Stomach (tissue), 9 donors: Measurements from ENCODE around the gene RELN. TPM values are rescaled to one million over a fixed set of nuclear protein-coding genes. Genes with fewer than 3 reads are reported as not detected.

Source experiments
- DNase-seq, 2 donors: peaks; one replicate each; pipeline versions ENCODE4 v3.0.0 to v3.0.0-alpha.2; 2013 to 2019
- H3K27ac ChIP-seq, 5 donors: fragments of 200-600 bp in 4 of 5; sonication (generic) in 4 of 5; one replicate each; pipeline ENCODE4 v1.5.1; 2013 to 2019; ENCODE audit warnings: mild to moderate bottlenecking in 1 of 5, moderate library complexity in 1 of 5
- H3K27me3 ChIP-seq, 3 donors: fragments of 200-600 bp; sonication (generic); one replicate each; pipeline ENCODE4 v1.5.1; 2017 to 2019; ENCODE audit warnings: mixed run types in 1 of 3
- H3K36me3 ChIP-seq, 4 donors: fragments of 200-600 bp; sonication (generic); 1 replicate in 3 of 4; 2 replicates in 1 of 4; pipeline ENCODE4 v1.5.1; 2016 to 2019
- H3K4me1 ChIP-seq, 4 donors: fragments of 200-600 bp; sonication (generic); one replicate each; pipeline ENCODE4 v1.5.1; 2016 to 2019
- H3K4me3 ChIP-seq, 4 donors: fragments of 200-600 bp; sonication (generic) in 3 of 4; one replicate each; pipeline ENCODE4 v1.5.1; 2016 to 2019; ENCODE audit warnings: mild to moderate bottlenecking in 1 of 4
- H3K9me3 ChIP-seq, 4 donors: fragments of 200-600 bp; sonication (generic); one replicate each; pipeline ENCODE4 v1.5.1; 2016 to 2019
- EP300 ChIP-seq: sonication (generic); formaldehyde crosslinking; IDR thresholded peaks from one replicate; pipeline ENCODE4 v1.6.1; 2017; ENCODE audit warnings: antibody characterized with exemption
- POLR2A ChIP-seq, 4 donors: fragments of 450-650 bp; IDR thresholded peaks; one replicate each; pipeline ENCODE4 v1.6.1; 2016; ENCODE audit warnings: antibody characterized with exemption in 4 of 4, control low read depth in 2 of 4, mild to moderate bottlenecking in 1 of 4, moderate library complexity in 1 of 4
- POLR2AphosphoS5 ChIP-seq, 3 donors: sonication (generic); formaldehyde crosslinking; IDR thresholded peaks; one replicate each; pipeline ENCODE4 v1.6.1; 2016; ENCODE audit warnings: antibody characterized with exemption in 3 of 3
- WGBS, 5 donors: extraction: QIAGEN DNeasy Blood & Tissue Kit in 3 of 5; methylation state at CpG; one replicate each; pipeline versions ENCODE4 v1.1.5 to v1.1.7; 2013 to 2018; 5-methylcytosine and 5-hydroxymethylcytosine counted together
- intact Hi-C: fragments of 100-400 bp; cut with DNase I; formaldehyde crosslinking; loops from one replicate; pipeline ENCODE4 v1.15.1; 2023; ENCODE audit warnings: low total_unique reads
- polyA plus RNA-seq, 3 donors: library from polyadenylated mRNA; stranded (reverse); fragments of 200-250 nt; gene quantifications; one replicate each; pipeline ENCODE4 v1.2.3, GENCODE V29; 2013
- total RNA-seq, 5 donors: library from RNA; depleted of rRNA; stranded (reverse); fragments of >200 nt; gene quantifications; one replicate each; pipeline versions ENCODE4 v1.1.0 to v1.2.3, GENCODE V29; 2014 to 2016
- TF ChIP-seq, protein P1 (sequence below), 7 experiments: fragments of 450-650 bp in 4 of 7; fragments of 200-600 bp in 3 of 7; sonication (generic) in 3 of 7; IDR thresholded peaks; one replicate each; pipeline ENCODE4 v1.5.1; 2016 to 2019; ENCODE audit warnings: antibody characterized with exemption in 7 of 7, control low read depth in 2 of 7, mild to moderate bottlenecking in 1 of 7
- donor health status: healthy with polysubstance abuse.
- donor health status: Bipolar disorder and iron deficiency.
- donor health status: healthy.

The RELN gene
- total and polyA plus RNA-seq, 8 donors = 0.19 to 14.3 (median 2.2) TPM

GRCh38 chr7:103719070-103719469, 270.4 kb downstream of the RELN start:
- Histone ChIP-seq H3K4me1 (no peaks in the 10 kb centered on the region), H3K4me3 (no peak overlapping the region), H3K27me3 (no peaks in the 10 kb centered on the region), H3K27ac (no peak overlapping the region), H3K9me3 (no peaks in the 10 kb centered on the region), H3K36me3 (no peaks in the 10 kb centered on the region)
- 64 to 84% (median 77%) methylated on average over 2 of the region's 2 CpGs for WGBS, 5 donors
- no peak for DNase-seq
- intact Hi-C loops = no loop called here
- TF ChIP-seq, protein P1, sequence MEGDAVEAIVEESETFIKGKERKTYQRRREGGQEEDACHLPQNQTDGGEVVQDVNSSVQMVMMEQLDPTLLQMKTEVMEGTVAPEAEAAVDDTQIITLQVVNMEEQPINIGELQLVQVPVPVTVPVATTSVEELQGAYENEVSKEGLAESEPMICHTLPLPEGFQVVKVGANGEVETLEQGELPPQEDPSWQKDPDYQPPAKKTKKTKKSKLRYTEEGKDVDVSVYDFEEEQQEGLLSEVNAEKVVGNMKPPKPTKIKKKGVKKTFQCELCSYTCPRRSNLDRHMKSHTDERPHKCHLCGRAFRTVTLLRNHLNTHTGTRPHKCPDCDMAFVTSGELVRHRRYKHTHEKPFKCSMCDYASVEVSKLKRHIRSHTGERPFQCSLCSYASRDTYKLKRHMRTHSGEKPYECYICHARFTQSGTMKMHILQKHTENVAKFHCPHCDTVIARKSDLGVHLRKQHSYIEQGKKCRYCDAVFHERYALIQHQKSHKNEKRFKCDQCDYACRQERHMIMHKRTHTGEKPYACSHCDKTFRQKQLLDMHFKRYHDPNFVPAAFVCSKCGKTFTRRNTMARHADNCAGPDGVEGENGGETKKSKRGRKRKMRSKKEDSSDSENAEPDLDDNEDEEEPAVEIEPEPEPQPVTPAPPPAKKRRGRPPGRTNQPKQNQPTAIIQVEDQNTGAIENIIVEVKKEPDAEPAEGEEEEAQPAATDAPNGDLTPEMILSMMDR (IDR thresholded peaks at IDR 0.05) = no peak
- TF ChIP-seq POLR2AphosphoS5 (IDR thresholded peaks at IDR 0.05) = no peak
- no peak for TF ChIP-seq POLR2A (IDR thresholded peaks at IDR 0.05)
- no peak for TF ChIP-seq EP300

GRCh38 chr7:103718482-103719061, 270.9 kb downstream of the RELN start:
- Histone ChIP-seq H3K27me3 (no peaks in the 10 kb centered on the region), H3K4me3 (no peak overlapping the region), H3K27ac (no peak overlapping the region), H3K9me3 (no peaks in the 10 kb centered on the region), H3K4me1 (no peaks in the 10 kb centered on the region), H3K36me3 (no peaks in the 10 kb centered on the region)
- intact Hi-C loops = no loop called here
- no peak for DNase-seq
- TF ChIP-seq POLR2A (IDR thresholded peaks at IDR 0.05) (no peak), EP300 (no peak), POLR2AphosphoS5 (IDR thresholded peaks at IDR 0.05) (no peak)
- TF ChIP-seq, protein P1 (IDR thresholded peaks at IDR 0.05) = no peak

- DNase-seq = no peak
- Histone ChIP-seq H3K4me1 (no peaks in the 10 kb centered on the region), H3K9me3 (no peaks in the 10 kb centered on the region), H3K27me3 (no peaks in the 10 kb centered on the region), H3K4me3 (no peak overlapping the region), H3K36me3 (no peaks in the 10 kb centered on the region), H3K27ac (no peak overlapping the region)
- WGBS, 5 donors = 74 to 78% (median 77%) methylated on average over 3 of the region's 3 CpGs
- intact Hi-C loops = no loop called here
- TF ChIP-seq EP300 = no peak
Observed at GRCh38 chr7:103717574-103717973, 271.9 kb downstream of the RELN start.

DNA sequence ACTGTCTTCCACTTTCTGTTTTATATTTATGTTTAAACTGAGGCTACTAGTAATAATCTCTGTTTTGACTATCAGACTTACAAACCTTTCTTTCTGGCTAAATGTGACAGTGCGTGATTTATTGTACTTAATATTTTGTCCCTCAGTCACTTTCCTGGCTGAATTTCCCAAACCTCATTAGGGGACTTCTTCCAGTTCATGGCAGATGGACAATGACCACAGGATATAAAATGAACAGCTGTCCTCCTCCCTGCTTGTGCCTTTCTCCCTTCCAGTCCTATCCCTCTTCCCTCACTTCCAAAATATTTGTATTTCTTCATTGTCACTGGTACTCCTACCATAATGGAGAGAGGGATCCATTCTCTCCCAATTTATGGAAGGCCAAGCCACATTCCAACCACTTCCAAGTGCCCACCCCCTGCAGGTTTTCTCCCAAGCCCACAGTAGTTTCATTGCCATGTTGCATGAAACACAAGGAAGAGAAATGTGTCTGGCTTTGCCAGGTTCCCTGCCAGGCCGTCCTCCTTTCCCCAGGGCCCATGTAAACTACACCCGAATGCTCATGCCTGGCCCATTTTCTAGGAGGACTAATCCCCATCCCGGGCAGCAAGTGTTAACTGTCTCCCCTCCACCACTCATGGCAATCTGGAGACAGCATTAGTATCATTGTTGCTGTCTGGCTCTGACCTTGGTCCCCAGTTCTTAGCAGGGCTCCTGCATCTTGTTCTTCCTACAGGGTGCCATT, 273.9 kb downstream of the RELN start:
- no peaks in the 10 kb centered on the region for H3K4me1 ChIP-seq
- no peak overlapping the region for H3K27ac ChIP-seq
- TF ChIP-seq POLR2A (IDR thresholded peaks at IDR 0.05) (no peak), EP300 (no peak), POLR2AphosphoS5 (IDR thresholded peaks at IDR 0.05) (no peak)
- TF ChIP-seq, protein P1 (IDR thresholded peaks at IDR 0.05) = no peak
- H3K36me3 ChIP-seq = no peaks in the 10 kb centered on the region
- intact Hi-C loops = no loop called here
- no peak overlapping the region for H3K4me3 ChIP-seq
- no peaks in the 10 kb centered on the region for H3K27me3 ChIP-seq
- H3K9me3 ChIP-seq = no peaks in the 10 kb centered on the region
- DNase-seq = no peak
- 80 to 90% (median 85%) methylated on average over 4 of the region's 4 CpGs for WGBS, 5 donors

GRCh38 chr7:103714376-103714927, 275.0 kb downstream of the RELN start:
- no peaks in the 10 kb centered on the region for H3K36me3 ChIP-seq
- TF ChIP-seq POLR2AphosphoS5 (IDR thresholded peaks at IDR 0.05) (no peak), POLR2A (IDR thresholded peaks at IDR 0.05) (no peak), EP300 (no peak)
- TF ChIP-seq, protein P1 (IDR thresholded peaks at IDR 0.05) = no peak

More at GRCh38 chr7:103714376-103714927, 275.0 kb downstream of the RELN start:
- Histone ChIP-seq H3K27me3 (no peaks in the 10 kb centered on the region), H3K9me3 (no peaks in the 10 kb centered on the region), H3K27ac (no peak overlapping the region), H3K4me3 (no peak overlapping the region), H3K4me1 (no peaks in the 10 kb centered on the region)
- no peak for DNase-seq
- WGBS, 5 donors = 76 to 83% (median 79%) methylated on average over 9 of the region's 9 CpGs
- intact Hi-C loops = no loop called here
